IPS-NIHi7 (cell line): ENCODE results near the gene CTDP1.
"Not testable (repeated sequence)": the region's sequence is repeated elsewhere in the genome, so short reads cannot be mapped to it uniquely, and the experiment has no call there.

Experiments
- DNase-seq: peaks from one replicate; pipeline ENCODE4 v3.0.0; 2012; ENCODE audit warnings: mixed read lengths; ENCODE audit errors: extremely low spot score

The CTDP1 gene

GRCh38 chr18:79723628-79724027, 44.0 kb downstream of the CTDP1 start:
- no peak for DNase-seq

DNA sequence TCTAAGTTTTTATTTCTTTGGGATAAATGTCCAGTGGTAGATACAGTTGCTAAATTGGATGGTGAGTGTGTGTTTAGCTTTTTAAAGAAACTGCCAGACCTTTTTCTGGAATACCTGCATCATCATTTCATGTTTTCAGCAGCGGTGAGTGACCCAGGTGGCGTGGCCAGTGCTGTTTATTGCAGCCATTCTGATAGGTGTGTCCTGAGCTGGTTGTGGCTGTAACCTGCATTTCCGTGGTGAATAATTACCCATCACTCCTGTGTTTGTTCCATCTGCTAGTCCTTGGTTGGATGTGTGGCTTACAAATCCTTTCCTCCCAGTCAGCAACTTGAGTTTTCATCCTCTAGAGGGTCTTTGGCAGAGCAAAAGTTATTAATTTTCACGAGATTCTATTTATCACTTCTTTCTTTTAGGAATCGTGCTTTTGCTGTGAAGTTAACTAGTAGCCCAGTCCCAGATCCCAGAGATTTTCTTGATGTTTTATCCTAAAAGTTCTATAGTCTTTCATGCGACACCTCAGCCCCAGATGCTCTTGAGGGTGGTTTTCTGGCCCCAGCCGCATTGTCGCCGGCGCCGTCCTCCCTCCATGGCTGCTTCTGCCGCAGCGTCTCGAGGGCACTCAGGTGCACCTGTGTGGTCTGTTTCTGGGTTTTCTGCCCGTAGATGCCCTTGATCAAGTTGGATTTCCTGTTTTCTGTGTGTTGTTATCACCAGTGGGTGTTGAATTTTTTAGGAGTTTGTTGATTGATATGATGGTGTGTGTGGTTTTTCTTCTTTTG, 44.9 kb downstream of the CTDP1 start:
- no peak for DNase-seq

DNA sequence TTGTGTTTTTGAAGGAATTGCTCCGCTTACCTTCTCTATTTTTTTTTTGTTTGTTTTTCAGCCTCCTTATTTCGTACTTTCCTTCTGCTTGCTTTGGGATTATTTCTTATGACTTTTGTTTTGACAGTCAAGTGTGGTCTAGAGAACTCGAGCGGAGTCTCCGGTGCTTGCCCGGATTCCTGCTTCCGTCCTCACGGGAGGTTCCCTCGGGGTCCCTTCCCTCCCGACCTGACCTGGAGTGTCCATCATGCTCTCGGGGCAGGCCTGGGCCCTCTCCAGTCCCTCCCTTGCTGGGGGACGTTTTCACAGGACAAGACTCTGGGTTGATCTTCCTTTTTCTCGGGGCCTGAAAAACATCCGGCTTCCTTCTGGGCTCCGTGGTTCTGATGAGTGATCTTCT, 45.9 kb downstream of the CTDP1 start:
- no peak for DNase-seq

GRCh38 chr18:79726721-79727120, 47.1 kb downstream of the CTDP1 start:
- no peak for DNase-seq

DNA sequence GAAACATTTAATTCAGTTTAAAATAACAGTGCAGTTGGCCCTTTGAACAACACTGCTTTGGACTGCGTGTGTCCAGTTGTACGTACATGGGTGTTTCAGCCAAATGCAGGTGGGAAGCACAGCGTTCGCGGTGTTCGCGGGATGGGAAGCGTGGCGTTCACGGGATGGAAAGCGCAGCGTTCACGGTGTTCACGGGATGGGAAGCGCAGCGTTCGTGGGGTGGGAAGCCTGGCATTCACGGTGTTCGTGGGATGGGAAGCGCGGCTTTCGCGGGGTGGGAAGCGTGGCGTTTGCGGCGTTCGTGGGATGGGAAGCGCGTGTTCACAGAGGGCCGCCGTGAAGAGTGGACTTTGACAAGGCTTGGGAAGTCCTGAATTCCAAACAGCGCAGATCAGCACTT, 47.6 kb downstream of the CTDP1 start:
- DNase-seq: no peak

- no peak for DNase-seq
Observed at GRCh38 chr18:79728931-79729586, 49.5 kb downstream of the CTDP1 start.

DNA sequence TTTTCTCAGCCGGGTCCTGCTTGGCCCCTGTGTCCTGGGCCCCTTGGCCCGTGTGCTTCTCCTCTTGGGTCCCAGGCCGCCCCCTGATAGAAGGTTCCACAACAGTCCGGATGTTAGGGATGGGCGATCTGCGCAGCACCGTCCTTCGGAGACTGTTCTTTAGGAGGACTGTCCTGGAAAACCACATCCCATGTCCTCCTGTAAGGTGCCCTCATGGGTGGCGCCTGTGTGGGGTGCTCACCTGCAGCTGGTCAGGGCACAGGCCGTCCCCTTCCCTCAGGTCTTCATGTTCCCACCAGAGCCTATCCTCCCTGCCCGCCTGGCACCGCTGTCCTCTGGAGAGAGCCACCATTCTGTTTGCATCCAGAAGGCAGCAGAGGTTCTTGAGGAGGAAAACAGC, 50.0 kb downstream of the CTDP1 start:
- no peak for DNase-seq

DNA sequence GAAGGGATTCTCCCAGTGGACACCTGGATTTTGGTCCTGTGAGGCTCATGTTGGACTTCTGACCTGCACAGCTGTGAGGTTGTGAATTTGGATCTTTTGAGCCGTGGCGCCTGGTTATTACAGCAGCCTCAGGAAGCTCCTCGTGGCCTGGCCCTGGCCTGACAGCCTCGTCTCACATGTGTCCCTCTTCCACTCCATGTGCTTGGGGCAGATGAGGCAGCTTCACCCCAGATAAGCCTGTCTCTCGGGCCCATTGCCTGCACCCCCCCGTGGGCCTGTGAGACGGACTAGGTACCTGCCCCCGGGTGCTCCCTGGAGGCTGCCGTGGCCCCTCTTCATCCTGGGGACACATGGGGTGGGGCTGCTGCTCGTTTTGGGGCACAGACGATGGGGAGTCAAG, 51.2 kb downstream of the CTDP1 start:
- DNase-seq: no peak

GRCh38 chr18:79731881-79732720, 52.5 kb downstream of the CTDP1 start:
- not testable (repeated sequence) for DNase-seq

- DNase-seq: no peak
Observed at GRCh38 chr18:79732721-79733025, 53.1 kb downstream of the CTDP1 start.

DNA sequence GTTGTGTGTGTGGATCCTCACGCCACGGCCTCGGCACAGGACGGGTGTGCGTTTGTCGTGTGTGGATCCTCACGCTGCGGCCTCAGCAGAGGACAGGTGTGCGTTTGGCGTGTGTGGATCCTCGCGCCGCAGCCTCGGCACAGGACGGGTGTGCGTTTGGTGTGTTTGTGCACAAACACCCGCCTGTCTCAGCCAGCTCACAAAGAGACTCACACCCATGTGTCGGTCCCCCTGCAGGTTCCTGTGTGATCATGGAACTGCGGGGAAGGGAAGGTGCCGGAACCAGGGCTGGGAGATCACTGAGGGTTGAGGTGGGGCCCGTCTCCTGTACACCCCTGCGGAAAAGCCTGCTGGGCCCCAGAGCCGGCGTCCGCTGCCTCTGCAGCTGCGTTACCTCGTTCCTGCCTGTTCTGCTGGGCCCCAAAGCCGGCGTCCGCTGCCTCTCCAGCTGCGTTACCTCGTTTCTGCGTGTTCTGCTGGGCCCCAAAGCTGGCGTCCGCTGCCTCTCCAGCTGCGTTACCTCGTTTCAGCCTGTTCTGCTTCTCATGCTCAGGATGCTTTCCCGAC, 53.6 kb downstream of the CTDP1 start:
- no peak for DNase-seq

DNA sequence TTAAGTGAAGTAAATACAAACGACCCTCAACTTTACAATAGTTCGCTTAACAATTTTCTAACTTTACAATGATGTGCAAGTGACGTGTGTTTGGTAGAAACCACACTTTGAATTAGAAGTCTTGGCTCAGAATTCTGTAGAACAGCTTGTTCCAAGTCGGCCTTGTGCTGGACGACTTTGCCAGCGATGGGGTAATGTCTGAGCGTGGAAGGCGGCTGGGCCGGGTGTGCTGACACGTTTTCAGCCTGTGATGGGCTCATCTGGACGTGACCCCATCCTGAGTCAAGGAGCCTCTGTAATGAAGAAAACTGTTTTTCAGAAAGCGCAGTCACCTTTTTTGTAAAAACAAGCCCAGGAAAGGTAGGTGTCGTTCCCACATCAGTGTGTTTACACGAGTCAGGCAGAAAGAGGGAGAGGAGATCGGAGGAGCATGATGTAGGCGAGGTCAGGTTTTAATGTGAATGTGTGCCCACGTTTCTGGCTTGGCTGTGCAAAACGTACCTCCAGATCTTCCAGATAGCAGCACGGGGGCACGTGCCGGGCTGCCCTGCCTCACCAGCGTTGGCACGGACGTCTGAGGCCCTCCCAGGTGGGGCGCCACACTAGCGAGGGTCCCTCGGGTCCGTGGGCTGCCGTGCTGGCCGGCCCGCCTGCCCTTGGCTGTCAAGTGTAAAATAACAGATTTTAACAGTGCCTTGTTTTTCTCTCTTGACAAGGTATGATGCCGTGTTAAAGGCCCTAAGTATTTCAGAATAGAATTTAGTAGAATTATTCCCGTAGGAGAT, 54.6 kb downstream of the CTDP1 start:
- DNase-seq: no peak

DNA sequence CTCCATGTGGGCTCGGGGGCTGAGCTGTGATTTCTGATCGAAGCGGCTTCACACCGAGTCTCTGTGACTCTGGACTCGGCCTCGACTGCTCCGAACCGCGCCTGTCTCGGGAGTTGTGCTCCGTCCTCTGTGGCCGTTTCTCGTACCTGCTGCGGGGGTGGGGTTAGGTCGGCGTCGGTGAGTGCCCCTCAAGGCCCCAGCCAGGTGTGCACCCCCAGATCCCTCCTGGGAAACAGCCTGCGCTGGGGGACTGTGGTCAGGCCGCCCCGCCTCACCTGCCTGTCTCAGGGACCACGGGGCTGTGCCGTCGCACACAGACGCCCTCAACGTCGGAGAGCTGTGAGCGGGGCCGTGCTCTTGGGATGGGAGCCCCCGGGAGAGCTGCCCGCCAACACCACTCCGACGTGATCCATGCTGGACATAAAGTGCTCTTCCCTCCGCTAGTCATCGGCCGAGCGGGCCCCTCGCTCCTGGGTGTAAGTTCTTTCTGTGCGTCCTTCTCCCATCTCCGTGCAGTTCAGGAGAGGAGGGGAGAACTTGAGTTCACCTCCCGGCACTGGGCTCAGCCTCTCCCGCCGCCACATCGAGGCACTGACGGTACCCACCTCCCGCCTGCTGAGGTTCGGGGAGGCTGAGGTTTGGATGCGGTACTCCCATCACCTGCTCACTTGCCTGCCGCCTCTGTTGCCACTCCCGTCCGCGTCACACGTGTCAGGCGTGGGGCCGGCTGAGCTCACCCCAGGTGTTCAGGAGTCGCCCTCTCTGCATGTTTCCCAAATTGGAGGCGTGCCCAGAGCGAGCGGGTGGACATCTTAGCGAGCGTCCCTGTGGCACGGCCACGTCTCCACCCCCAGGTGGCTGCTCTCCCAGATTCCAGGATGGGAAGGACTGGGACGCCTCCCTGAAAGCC, 55.7 kb downstream of the CTDP1 start:
- DNase-seq: no peak

- DNase-seq: no peak
Observed at GRCh38 chr18:79736230-79736629, 56.6 kb downstream of the CTDP1 start.

DNA sequence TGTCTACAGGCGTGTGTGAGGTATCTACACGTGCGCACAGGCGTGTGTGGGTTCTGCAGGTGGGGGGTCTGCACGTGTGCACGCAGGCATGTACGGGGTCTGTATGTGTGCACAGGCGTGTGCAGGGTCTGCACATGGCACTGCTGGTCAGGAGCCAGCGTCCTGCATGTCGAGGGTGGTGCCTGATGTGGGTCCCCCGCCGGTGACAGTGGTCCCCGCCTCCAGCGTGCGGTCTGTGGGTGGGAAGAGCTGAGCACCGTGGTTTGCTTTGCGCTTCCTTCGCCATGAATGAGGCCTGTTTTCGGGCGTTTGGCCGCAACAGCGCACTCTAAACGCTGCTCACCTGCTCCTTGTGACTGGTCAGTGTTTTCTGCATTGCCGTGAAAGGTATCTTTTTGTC, 57.2 kb downstream of the CTDP1 start:
- DNase-seq: no peak

GRCh38 chr18:79737426-79737825, 57.8 kb downstream of the CTDP1 start:
- DNase-seq: no peak

- no peak for DNase-seq
Observed at GRCh38 chr18:79738041-79738461, 58.4 kb downstream of the CTDP1 start.

GRCh38 chr18:79738581-79739439, 59.2 kb downstream of the CTDP1 start:
- DNase-seq: no peak

DNA sequence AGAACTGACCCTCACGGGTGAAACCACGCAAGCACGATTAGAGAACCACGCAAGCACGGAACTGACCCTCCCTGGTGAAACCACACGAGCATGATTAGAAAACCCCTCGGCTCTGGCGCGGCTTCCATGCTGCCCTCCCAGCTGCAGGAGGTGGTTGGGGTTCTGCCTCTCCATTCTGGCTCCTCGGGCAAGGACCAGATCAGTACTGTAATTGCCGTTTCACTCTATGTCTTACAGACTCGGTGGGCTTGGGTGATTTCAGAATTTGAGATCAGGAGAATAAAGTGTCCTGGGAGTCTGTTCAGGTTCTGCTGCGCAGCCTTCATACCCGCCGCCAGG, 59.8 kb downstream of the CTDP1 start:
- DNase-seq: no peak

GRCh38 chr18:79740047-79740446, 60.4 kb downstream of the CTDP1 start:
- not testable (repeated sequence) for DNase-seq
